Stimulated activated CD4-positive, alpha-beta T cell treated with anti-CD3 and anti-CD28 coated beads, Interleukin-12 subunit alpha, Interleukin-12 subunit beta, amount 100 ng/mL, for 4 hours (primary cell): ENCODE measurements around the gene MED27.
"Not testable (repeated sequence)": the region's sequence is repeated elsewhere in the genome, so short reads cannot be mapped to it uniquely, and the experiment has no call there.

ENCODE experiments used
- DNase-seq: peaks from one replicate; pipeline ENCODE4 v3.0.0-alpha.2; 2020

The MED27 gene

DNA sequence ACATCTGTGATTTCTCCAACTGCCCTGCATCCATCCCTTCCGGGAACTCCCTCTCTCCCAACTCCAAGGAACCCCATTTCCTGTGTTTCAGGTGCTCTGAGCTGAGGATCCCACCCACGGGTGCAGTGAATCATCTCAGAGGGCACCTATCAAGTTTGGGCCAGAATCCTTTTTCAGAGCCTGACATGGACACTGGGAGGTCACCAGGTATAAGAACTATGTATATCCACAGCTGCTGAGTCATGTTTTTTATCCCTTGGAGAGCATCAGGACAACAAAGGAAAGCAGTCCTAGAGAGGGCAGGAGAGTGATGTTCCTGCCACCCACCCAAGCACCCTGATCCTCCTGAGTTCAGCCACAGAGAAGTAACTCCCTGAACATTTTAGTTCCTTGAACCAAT lies 3.8 kb downstream of the MED27 start:
- no peak for DNase-seq

DNA sequence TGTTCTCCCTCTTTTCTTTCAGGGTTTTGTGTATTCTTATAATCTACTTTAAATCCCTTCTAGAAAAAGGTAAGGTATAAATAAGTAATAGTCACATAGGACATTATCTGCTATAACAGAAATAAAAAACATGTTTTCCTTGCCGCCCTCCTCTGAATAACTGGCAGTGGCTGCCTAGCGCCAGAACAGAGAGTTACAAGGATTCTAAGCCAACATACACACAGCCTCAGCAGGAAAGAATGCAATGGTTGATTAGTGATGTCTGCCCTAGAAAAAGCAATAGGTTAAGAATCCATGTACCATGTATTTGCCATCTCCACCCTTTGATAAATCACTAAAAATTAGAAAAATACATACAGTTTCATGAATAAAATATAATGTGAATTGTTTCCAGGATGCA lies 4.9 kb downstream of the MED27 start:
- DNase-seq, result no peak

DNA sequence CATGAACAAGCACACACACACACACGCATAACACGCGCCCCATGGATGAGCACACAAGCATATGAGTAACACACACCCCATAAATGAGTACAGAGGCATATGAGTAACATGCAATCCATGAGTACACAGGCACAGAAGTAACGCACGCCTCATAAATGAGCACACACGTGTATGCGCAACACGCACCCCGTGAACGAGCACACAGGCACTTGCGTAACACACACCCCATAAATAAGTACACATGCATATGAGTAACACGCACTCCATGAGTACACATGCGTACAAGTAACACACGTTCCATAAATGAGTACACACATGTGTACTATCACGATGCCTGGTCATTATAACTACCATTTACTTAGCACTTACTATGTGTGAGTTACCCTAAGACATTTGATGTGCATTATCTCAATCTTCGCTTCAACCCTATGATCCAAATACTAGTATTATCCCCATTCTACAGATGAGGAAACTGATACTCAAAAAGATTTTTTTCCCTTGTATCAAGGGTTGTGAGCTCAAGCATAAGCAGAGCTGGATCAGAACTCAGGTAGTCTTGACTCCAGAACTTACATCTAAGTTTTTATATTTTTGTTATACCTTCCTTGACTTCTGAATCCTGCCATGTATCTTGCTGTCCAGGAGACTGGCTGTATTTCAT lies 7.7 kb downstream of the MED27 start:
- no peak for DNase-seq

DNA sequence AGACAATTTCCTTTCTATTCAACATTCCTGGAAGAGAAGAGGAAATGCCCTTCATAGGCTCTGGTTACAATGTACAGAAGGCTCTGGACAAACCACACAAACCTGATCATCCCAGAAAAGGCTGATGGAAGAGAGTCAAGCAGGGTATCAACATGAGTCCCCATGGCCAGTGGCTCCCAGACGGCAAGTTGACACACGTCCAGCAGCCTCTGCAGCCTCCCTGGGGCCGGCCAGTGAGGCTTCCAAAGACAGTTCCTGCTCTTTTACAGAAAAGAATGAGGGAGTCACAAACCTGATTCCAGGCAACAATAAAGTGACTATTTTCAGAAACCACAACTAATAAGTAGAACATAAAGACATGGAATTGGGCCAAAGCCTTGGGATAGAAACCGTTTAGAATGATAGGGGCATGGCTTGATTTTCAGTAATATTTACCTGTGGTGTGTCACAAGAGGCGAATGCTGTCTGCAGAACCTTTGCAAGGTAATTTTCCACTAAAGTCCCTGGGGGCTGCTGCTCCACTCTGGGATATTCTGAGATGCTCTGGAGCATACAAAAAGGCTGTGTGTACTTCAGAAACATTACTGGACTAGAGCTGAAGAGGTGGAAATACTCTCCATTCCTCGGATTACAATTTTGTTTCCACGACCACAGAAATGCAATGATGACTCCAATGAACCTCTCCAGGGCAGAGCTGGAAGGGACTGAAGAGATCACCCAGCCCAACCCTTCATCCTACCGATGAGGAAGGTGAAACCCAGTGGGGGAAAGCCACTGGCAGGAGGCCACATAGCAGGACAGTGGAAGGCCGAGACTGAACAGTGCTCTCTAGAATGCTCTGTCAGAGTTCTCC lies 10.4 kb downstream of the MED27 start:
- no peak for DNase-seq

DNA sequence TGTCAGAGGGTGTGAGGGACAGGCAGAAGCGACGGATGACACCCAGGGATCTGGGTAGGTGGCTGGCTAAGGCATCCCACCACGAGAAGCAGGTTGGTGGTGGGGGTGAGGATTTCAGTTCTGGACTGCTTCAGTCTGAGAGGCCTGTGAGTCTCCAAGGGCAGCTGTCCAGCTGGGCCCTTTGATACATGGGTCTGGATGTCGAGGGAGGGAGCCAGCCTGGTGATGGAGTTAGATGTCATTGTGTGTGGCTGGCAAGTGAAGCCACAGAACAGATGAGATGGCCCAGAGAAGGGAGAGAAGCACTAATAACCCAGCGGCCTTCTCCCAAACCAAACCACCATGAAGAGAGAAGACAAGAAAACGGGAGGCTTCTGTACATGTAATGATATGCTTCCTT lies 11.1 kb downstream of the MED27 start:
- no peak for DNase-seq

DNA sequence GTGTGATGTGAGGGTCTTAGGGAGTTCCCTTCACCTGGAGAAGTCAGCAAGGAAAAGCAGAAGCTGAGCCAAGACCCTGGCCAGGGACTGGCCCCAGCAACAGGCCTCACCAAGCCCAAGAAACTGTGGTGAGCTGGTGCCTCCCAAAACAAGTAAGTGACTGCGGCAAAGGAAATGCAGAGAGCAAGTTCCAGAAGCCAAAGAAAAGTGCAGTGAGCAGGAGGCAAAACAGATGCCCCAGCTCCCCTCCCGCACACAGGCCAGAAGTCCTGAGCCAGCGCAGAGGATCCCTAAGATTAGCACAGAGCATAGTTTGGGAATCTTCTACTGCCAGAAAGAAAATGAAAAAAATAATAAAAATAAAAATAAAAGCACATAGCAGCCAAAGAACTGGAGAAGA lies 13.2 kb downstream of the MED27 start:
- DNase-seq, result no peak

DNA sequence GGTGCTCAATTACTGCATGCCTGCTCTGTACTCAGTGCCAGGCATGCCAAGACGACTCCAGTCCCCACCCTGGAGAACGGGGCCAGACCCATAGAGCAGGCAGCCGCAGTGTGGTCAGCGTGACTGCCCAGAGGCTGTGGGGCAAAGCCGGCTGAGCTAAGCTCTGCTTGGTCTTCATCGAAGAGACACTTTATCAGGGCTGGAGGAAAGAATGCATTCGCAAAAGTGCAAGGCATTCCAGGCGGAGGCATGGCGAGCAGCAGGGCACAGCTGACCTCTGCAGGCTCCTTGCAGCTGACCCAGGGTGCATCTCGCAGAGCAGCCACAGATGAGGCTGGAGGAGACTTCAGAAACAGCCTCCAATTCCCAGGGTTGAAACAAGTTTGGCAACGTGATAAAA lies 13.6 kb downstream of the MED27 start:
- DNase-seq, result no peak

DNA sequence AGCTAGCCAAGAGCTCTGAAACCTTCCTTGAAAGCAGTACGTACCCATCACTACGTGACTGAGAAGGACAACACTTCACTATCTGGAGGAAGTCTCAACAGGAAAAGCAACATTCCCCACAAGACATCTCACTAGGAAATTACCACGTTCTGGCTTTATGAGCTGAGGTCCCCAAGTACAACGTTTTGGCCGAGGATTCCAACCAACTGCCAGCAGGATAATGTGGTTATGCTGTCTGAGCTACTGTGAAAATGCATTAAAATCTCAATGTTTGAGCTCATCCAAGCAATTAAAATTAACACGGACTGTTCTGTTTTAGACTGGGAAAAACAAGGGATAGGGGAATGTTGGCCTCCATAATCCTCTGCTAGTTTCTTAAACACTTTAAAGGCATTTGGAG lies 16.4 kb downstream of the MED27 start:
- no peak for DNase-seq

DNA sequence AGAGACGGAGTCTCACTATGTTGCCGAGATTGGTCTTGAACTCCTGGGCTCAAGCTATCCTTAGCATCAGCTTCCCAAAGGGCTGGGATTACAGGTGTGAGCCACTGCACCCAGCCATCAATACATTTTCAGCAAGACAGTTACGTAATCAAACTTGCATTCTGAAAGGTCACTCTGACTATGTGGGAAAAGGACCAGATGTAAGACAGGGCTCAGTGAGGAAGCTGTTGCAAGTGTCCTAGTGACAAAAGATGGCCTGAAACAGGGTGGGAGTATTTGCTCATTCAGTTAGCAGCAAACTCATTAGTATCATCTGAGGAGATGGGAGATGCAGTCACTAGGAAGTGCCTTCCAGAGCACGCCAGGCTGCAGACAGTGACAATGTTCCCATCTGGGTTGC lies 16.9 kb downstream of the MED27 start:
- no peak for DNase-seq

DNA sequence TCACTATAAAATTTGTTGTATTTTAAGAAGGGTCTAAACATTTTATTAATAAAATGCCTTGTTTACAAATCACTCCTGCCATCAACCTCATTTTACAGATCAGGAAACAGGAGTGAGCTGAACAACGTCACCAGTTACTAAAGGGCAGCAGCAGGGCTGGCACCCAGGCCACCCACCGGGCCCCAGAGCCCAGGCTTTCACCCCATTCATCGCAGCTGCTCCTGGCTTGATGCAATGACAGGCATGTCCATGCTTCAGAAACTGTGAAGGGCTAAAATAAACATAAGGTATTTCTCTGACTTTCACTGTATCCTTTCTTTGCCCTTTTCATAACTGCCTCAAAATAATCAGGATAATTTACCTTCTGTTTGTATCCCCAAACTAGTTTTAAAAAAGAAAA lies 18.1 kb downstream of the MED27 start:
- DNase-seq, result no peak

DNA sequence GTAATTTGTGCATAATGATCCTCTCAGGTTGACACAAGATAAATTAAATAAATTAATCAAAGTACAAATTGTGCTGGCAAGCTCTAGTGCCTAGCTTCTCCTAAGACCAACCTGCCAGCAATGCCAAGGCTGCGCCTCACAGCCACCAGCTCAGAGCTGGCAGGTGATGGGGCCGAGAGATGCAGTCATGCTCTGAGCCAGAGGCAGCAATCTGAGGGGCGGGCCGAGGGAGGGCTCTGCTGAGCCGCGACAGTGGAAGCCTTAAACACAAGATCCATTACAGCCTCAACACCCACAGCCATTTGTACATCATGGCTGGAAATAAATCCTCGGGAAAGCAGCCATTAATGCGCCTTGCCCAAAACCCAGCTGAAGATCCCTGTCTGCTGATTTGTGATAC lies 20.3 kb downstream of the MED27 start:
- no peak for DNase-seq

DNA sequence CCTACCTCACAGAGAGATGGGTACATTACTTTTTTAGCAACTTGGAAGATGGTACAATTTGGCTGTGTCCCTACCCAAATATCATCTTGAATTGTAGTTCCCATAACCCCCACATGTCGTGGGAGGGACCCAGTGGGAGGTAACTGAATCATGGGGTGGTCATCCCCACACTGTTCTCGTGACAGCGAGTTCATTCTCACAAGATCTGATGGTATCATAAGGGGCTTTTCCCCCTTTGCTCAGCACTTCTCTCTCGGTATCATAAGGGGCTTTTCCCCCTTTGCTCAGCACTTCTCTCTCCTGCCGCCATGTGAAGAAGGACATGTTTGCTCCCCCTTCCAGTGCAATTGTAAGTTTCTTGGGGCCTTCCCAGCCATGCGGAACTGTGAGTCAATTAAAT lies 21.4 kb downstream of the MED27 start:
- not testable (repeated sequence) for DNase-seq

DNA sequence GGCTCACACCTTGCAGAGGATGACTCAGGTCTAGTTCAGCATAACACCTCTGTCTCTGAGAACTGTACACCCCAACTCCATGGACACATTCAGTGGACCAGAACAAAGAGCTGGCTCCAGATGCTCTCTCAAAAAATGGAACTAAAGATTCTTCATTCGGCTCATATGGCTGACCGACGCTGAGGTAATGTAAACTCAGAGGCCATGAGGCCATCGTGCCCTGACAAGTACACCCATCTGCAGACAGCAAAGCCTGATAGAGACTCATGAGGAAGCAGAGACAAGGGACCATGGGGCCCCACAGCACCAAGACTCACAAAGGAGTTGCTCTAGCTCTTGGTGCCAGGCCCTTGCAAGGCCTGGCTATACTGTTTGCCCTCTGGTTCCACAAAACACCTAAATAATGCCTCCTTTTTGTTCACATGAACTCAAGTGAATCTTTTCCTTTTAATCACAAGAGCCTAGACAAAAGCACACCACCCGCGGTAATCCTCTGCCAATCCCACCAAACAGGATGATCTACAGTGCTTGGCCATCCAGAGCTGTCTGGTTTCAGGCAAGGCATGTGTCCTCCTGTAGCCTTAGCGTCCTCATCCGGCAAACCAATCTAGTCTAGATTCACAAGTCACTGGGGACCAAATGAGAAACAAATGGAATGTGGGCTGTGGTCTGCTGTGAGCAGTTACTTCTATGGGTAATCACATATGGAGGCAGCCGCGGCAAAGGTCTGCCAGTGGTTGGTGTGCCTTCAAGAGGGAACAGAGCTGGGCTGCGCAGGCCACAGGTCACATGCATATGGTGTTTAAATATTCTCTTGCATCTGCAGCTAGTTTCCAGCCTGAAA lies 22.7 kb downstream of the MED27 start:
- DNase-seq, result no peak

DNA sequence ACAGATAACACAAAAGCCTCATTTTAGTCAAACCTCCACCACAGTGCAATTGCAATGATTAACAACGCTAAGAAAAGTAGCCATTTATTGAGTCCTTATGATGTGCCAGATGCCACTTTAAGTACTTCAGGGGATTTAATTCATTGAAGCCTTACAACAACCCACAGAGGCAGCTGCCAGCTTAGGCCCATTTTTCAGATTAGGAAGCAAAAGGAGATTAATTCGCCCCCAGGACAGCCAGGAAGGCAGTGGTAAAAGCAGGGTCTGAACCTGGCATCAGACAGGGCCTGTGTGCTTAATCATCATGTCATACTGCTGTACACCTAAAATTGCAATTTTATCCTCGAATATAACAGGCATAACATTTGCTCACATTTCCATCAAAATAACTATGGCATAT lies 23.9 kb downstream of the MED27 start:
- DNase-seq, result no peak

DNA sequence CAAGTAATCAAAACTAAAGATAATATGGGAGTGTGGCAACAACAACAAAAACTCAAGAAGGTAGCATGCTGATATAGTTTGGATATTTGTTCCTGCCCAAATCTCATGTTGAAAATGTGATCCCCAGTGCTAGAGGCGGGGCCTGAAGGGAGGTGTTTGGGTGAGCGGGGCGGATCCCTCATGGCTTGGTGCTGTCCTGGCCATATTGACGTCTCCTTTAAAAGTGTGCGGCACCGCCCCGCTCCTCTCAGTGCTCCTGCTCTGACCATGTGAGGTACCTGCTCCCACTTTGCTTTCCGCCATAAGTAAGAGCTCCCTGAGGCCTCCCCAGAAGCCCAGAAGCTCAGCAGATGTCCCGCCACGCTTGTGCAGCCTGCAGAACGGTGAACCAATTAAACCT lies 25.6 kb downstream of the MED27 start:
- no peak for DNase-seq

DNA sequence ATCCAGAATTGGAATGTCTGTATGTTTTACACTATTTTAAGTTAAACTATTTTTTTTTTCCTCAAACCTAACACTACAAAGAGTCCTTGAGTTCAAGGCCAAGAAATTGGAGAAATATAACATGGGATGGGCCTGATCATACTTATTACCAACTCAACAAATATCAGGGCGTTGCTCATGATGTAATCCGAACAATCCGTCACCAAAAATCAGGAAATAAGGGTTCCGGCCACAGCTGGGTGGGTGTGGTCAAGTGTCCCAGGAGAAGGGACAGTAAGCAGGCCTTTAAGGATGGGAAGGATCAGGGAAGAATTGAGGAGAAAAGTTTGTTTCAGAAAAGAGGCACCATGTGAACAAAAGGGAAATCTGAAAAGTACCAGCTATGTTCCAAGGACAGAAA lies 29.8 kb downstream of the MED27 start:
- no peak for DNase-seq

DNA sequence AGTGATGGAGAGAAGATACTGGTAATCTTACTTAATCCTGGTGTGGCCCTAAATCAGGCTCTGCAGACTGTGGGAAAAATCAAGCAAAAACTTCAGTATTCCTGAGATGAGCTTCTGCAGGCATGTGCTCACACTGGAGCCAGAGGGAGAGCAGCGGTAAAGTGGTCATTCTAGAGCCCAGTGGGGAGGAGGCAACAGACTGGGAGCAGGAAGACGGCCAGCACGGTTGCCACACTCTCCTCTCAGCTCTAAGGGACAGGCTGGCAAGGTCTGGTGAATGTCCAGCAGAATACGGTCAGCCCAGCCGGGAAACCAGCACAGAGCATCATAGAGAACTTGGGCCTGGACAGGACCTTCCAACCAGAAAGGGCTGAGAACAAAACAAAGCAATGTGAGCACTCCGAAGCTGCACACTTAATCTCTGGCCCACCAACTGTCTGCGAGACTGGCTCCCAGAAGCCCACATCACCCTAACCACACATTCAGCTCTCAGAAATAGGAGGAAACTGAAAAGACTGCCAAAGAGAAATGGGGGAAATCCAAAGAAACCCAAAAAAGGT lies 30.3 kb downstream of the MED27 start:
- no peak for DNase-seq

DNA sequence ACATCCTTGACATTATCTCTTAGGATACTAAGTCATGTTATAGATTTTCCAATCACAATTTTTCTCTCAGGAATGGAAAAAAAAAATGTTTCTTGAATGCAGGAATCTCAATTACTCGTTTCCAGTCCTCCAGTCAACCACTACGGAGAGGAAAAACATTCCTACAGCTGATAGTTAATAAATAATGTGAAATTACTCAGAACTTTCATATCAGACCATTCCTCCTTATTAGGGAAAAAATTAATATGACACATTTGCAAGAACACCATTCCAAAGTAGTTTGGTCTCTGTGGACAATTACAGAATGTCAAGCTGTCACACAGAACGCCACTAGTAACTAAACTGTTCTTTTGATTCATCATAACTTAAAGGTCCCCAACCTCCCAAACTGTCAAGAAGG lies 31.5 kb downstream of the MED27 start:
- no peak for DNase-seq

DNA sequence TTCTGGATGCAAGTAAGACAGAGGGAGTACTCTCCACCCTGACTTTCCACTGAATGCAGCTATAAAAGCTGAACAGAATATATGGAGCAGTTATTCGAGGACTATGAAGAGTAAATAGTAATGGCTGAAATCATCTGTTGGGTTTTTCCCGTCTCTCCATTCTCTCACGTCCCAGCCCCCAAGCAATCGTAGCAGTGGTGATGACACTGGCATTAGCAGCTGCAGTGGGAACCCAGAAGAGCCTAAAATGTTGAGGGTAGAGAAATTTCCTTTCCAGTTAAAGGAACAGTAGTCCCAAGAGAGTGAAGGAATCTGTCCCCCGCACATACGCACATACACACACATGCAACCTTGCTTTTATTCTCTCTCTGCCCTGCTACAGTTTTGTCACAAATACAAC lies 33.2 kb downstream of the MED27 start:
- no peak for DNase-seq

DNA sequence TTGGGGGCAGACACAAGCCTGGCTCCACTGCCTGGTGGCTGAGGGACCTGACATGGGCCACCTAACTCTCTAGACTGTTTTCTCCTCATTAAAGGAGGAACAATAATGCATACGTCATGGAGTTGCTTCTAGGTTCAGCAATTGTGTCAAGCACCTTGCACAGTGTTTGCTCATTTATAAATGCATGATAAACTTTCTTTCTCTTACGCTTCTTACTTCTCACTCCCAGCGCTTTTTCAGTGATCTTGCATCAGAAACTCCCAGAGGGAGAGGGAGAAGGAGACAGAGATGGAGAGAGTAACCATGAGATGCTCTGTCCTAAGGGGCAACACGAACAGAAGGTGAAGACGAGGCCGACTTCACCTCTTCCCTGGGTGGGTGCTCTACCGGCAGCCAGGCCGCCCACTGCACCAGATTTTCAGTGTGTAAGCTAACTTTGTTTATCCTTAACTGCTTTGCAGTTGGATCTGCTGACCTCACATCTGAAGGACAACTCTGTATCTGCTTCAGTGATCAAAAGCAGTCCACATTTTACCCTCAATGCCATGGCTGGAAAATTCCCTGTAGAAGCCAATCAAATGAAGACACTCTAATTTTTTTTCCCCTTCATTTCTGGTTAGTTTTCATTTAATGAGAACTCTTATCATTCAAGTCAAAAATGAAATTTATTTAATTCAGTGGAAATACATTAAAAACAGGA lies 35.3 kb downstream of the MED27 start:
- no peak for DNase-seq

DNA sequence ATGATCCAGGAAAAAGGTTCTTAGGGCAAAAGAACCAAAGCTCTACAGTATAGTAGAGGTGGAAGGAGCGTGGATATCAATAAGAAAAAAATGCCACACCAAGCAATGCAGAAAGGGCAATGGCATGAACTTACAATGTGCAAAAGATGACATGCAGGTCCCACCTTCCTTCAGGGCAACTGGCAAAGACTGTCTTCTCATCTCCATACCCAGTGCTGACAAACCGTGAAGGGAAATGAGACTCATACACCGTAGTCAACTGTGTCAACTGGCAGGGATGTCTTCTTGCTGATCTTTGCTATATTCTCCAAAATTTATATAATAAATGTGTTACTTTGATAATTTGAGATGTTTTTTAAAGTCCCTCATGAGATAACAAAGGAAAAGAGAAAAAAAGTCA lies 36.0 kb downstream of the MED27 start:
- no peak for DNase-seq

DNA sequence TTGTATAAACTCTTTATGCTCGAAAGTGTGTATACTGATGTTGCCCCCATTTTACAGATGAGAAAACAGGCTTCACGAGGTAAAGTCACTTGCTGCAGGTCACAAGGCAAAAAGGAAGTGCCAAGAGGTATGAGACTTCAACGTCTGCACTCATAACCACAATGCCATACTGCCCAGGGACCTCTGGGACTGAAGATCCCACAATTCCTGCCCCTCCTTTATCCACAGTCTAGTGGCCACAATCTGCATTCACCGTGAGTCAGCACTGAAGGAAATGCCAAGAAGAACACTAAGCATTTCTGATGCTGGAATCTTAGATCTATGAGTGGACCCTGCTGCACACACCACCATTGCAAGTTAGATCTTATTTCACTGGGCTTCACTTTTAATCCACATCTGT lies 37.3 kb downstream of the MED27 start:
- no peak for DNase-seq

DNA sequence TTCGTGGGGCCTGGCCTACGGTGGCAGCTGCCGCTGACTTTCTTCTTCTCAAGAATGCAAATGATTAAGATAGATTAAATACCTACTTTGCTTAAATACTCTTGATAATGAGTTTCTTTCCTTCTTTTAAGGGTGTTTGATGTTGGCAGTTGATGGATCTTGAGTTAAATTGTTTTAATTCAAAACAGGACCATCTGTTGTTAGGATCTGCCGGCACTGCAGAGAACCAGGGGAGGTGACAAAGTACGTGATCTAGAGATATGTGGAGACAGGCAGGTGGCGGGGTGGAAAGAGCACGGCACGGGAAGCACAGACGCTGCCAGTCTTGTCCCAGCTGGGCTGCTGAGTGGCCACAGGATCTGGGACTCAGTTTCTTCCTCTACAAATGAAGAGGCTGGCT lies 37.9 kb downstream of the MED27 start:
- no peak for DNase-seq
